K562 (cell line): ENCODE measurements around the gene MRPS18B. TPM values are rescaled to one million over a fixed set of nuclear protein-coding genes. Genes with fewer than 3 reads are reported as not detected.
A peak's percentile ranks its signal among the peaks of the same experiment; 100 is the strongest.

Source experiments
- ARID3B ChIP-seq: fragments of 250-450 bp; sonication (Bioruptor Pico); IDR thresholded peaks from 2 replicates; pipeline ENCODE4 v1.4.0; 2020; ENCODE audit warnings: borderline replicate concordance
- BACH1 ChIP-seq: fragments of 200-800 bp; sonication (Bioruptor generic); IDR thresholded peaks from 2 replicates; pipeline ENCODE4 v1.6.1; 2016; ENCODE audit warnings: missing genetic modification characterization, missing compliant biosample characterization
- BRCA1 ChIP-seq, 2 experiments: fragments of 450-650 bp in 1 of 2; sonication (generic) in 1 of 2; formaldehyde crosslinking in 1 of 2; IDR thresholded peaks; 2 replicates each; pipeline versions ENCODE4 v1.5.0 to v1.6.1; 2017 to 2020; ENCODE audit warnings: mild to moderate bottlenecking in 1 of 2, missing genetic modification reagents in 1 of 2
- EHMT2 ChIP-seq: fragments of 450-650 bp; IDR thresholded peaks from 2 replicates; pipeline ENCODE4 v1.6.1; 2018; ENCODE audit warnings: antibody characterized with exemption
- EWSR1 ChIP-seq: fragments of 450-650 bp; IDR thresholded peaks from 2 replicates; pipeline ENCODE4 v1.6.1; 2018; ENCODE audit warnings: borderline replicate concordance, mild to moderate bottlenecking, low read depth, moderate library complexity; ENCODE audit not compliant: partially characterized antibody
- GABPB2 ChIP-seq: fragments of 250-450 bp; sonication (Bioruptor Pico); conservative IDR thresholded peaks from 2 replicates; pipeline ENCODE4 v1.5.1; 2021; ENCODE audit warnings: mild to moderate bottlenecking
- HDAC8 ChIP-seq: fragments of 450-650 bp; IDR thresholded peaks from 2 replicates; pipeline ENCODE4 v1.6.1; 2016; ENCODE audit warnings: mild to moderate bottlenecking, missing genetic modification characterization, moderate library complexity, missing compliant biosample characterization
- HNRNPUL1 ChIP-seq: fragments of 200-400 bp; formaldehyde crosslinking; IDR thresholded peaks from 2 replicates; pipeline ENCODE4 v1.6.1; 2017; ENCODE audit warnings: low read length
- KAT7 ChIP-seq: sonication (generic); formaldehyde crosslinking; IDR thresholded peaks from 2 replicates; pipeline ENCODE4 v1.8.0; 2022; ENCODE audit warnings: missing genetic modification reagents, mild to moderate bottlenecking, borderline replicate concordance
- MAFK ChIP-seq: IDR thresholded peaks from 2 replicates; pipeline ENCODE4 v1.6.1; 2011; ENCODE audit warnings: low read length, improper control_type of control experiment
- MYC ChIP-seq, 2 experiments: fragments of 250-450 bp in 1 of 2; sonication (Bioruptor Pico) in 1 of 2; IDR thresholded peaks; 2 replicates each; pipeline versions ENCODE4 v1.5.1 to v1.6.1; 2012 to 2021; ENCODE audit warnings: low read depth in 2 of 2, borderline replicate concordance in 1 of 2, improper control_type of control experiment in 1 of 2, low read length in 1 of 2, mild to moderate bottlenecking in 1 of 2, moderate library complexity in 1 of 2
- POLR2H ChIP-seq: IDR thresholded peaks from 2 replicates; pipeline ENCODE4 v1.6.1; 2016; ENCODE audit warnings: missing genetic modification characterization, low read depth, mild to moderate bottlenecking, control low read depth, missing compliant biosample characterization, moderate library complexity
- PTTG1 ChIP-seq: fragments of 450-650 bp; IDR thresholded peaks from 2 replicates; pipeline ENCODE4 v1.6.1; 2016; ENCODE audit warnings: low read depth, mild to moderate bottlenecking, missing genetic modification characterization, missing compliant biosample characterization
- STAG1 ChIP-seq: sonication (generic); formaldehyde crosslinking; IDR thresholded peaks from 2 replicates; pipeline ENCODE4 v1.5.0; 2020; ENCODE audit warnings: missing genetic modification reagents, borderline replicate concordance
- ZNF133 ChIP-seq: fragments of 250-450 bp; sonication (Bioruptor Pico); IDR thresholded peaks from 2 replicates; pipeline ENCODE4 v1.4.0; 2020; ENCODE audit warnings: mild to moderate bottlenecking
- ZNF175 ChIP-seq: fragments of 200-800 bp; sonication (Bioruptor generic); IDR thresholded peaks from 2 replicates; pipeline ENCODE4 v1.6.1; 2016; ENCODE audit warnings: low read depth, mild to moderate bottlenecking, missing genetic modification characterization, missing compliant biosample characterization
- ZNF232 ChIP-seq: sonication (generic); formaldehyde crosslinking; IDR thresholded peaks from 2 replicates; pipeline ENCODE4 v1.8.0; 2022; ENCODE audit warnings: mild to moderate bottlenecking, missing genetic modification reagents
- ZNF239 ChIP-seq: fragments of 250-450 bp; sonication (Bioruptor Pico); IDR thresholded peaks from 2 replicates; pipeline ENCODE4 v1.4.0; 2020; ENCODE audit warnings: mild to moderate bottlenecking
- ZNF778 ChIP-seq: fragments of 450-650 bp; formaldehyde crosslinking; IDR thresholded peaks from 2 replicates; pipeline ENCODE4 v1.4.0; 2020; ENCODE audit warnings: mild to moderate bottlenecking, moderate library complexity
- ZNF79 ChIP-seq: fragments of 250-450 bp; sonication (Bioruptor Pico); IDR thresholded peaks from 2 replicates; pipeline ENCODE4 v1.4.0; 2020; ENCODE audit warnings: low read depth, mild to moderate bottlenecking, moderate library complexity
- polyA plus RNA-seq, 8 experiments: library from polyadenylated mRNA; depleted of rRNA in 4 of 8; stranded (reverse) in 5 of 8; unstranded in 3 of 8; fragments of >200 nt; fragmentation: Nextera tagmentation in 2 of 8; fragmentation: Illumina TruSeq in 1 of 8; extraction: Ambion mirVana in 2 of 8; extraction: Trizol in 1 of 8; gene quantifications; 2 replicates each; pipeline versions ENCODE4 v1.2.1 to v1.2.3, GENCODE V29; 2011 to 2014; ENCODE audit warnings: inconsistent platforms in 1 of 8, missing spikeins in 1 of 8
- total RNA-seq, 7 experiments: library from RNA; depleted of rRNA in 6 of 7; stranded (reverse); fragments of >200 nt in 6 of 7; fragmentation: Illumina TruSeq in 2 of 7; extraction: Trizol in 2 of 7; gene quantifications; 2 replicates each; pipeline versions ENCODE4 v1.2.1 to v1.2.3, GENCODE V29; 2011 to 2021; ENCODE audit warnings: low replicate concordance in 1 of 7
- TF ChIP-seq, protein P1 (sequence below): fragments of 450-650 bp; formaldehyde crosslinking; IDR thresholded peaks from 2 replicates; pipeline ENCODE4 v1.4.0; 2022; ENCODE audit warnings: mild to moderate bottlenecking, moderate library complexity
- TF ChIP-seq, protein P2 (sequence below): fragments of 250-450 bp; sonication (Bioruptor Pico); IDR thresholded peaks from 2 replicates; pipeline ENCODE4 v1.8.0; 2022; ENCODE audit warnings: moderate library complexity, mild to moderate bottlenecking, inconsistent platforms

Gene MRPS18B
- total and polyA plus RNA-seq, 9 of the 15 experiments (the other 6 are each of a cell fraction or from before 2014, with no cell fraction given) = 132 to 383 (median 178) TPM

GRCh38 chr6:30647242-30648116 lies 29.8 kb downstream of the MRPS18B start (continued):
- TF ChIP-seq, protein P1, sequence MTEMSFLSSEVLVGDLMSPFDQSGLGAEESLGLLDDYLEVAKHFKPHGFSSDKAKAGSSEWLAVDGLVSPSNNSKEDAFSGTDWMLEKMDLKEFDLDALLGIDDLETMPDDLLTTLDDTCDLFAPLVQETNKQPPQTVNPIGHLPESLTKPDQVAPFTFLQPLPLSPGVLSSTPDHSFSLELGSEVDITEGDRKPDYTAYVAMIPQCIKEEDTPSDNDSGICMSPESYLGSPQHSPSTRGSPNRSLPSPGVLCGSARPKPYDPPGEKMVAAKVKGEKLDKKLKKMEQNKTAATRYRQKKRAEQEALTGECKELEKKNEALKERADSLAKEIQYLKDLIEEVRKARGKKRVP (CRISPR knock-in tag) = no peak
- TF ChIP-seq HDAC8 (tag) = no peak
- TF ChIP-seq BRCA1 (IDR thresholded peaks at IDR 0.05) = no peak
- TF ChIP-seq BRCA1 (CRISPR knock-in tag; IDR thresholded peaks at IDR 0.05) = no peak
- no peak for TF ChIP-seq ZNF232 (CRISPR knock-in tag)
- TF ChIP-seq MYC (IDR thresholded peaks at IDR 0.05; ENCODE audit: low read depth, low read length) = peak; percentile 89
- peak; percentile 80; the same call in 1 of the 2 replicates for TF ChIP-seq MYC (CRISPR knock-in tag; IDR thresholded peaks at IDR 0.05; ENCODE audit: borderline replicate concordance, low read depth)
- peak; percentile 53; the same call in 1 of the 2 replicates for TF ChIP-seq STAG1 (CRISPR knock-in tag)
- TF ChIP-seq EWSR1 = no peak
- no peak for TF ChIP-seq EHMT2
- no peak for TF ChIP-seq ZNF175
- TF ChIP-seq POLR2H (tag) = peak; percentile 50; the same call in 1 of the 2 replicates
- TF ChIP-seq ZNF79 (CRISPR knock-in tag) = no peak
- no peak for TF ChIP-seq ARID3B (CRISPR knock-in tag)
- no peak for TF ChIP-seq ZNF239 (CRISPR knock-in tag)
- TF ChIP-seq, protein P2, sequence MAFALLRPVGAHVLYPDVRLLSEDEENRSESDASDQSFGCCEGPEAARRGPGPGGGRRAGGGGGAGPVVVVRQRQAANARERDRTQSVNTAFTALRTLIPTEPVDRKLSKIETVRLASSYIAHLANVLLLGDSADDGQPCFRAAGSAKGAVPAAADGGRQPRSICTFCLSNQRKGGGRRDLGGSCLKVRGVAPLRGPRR (CRISPR knock-in tag) = no peak
- TF ChIP-seq KAT7 (CRISPR knock-in tag) = 0 out of 2 replicates have a peak, but pooled peaks have one; percentile 4
- no peak for TF ChIP-seq ZNF778 (CRISPR knock-in tag)
- no peak for TF ChIP-seq MAFK
- no peak for TF ChIP-seq GABPB2 (CRISPR knock-in tag)
- TF ChIP-seq ZNF133 (CRISPR knock-in tag) = no peak
- no peak for TF ChIP-seq PTTG1 (tag)
- no peak for TF ChIP-seq BACH1
- no peak for TF ChIP-seq HNRNPUL1
